ENCODE measurements around the gene MTG1.

DNA sequence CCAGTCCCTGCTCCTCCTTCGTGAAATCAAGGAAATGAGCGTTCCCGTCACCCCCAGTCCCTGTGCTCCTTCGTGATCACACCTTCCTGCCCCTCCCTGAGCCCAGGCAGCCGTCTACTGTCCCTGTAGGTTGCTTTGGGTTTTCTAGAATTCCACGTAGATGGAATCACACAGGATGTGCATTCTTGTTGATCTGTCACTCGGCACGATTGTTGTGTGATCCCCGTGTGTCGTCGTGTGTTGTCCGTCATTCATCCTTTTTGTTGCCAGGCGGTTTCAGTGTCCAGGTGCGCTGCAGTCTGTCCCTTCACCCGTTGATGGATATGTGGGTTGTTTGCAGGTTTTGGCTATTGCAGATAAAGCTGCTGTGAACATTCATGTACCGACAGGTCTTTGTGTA lies 9.4 kb downstream of the MTG1 start:
- TF ChIP-seq EZH2 (IDR thresholded peaks at IDR 0.05; ENCODE audit: low read depth, unreplicated experiment) (no peak), POLR2AphosphoS5 (IDR thresholded peaks at IDR 0.05; ENCODE audit: low read depth) (no peak), CREB1 (CRISPR knock-in tag; IDR thresholded peaks at IDR 0.05; ENCODE audit: low read depth) (no peak)
- TF ChIP-seq, protein P1, sequence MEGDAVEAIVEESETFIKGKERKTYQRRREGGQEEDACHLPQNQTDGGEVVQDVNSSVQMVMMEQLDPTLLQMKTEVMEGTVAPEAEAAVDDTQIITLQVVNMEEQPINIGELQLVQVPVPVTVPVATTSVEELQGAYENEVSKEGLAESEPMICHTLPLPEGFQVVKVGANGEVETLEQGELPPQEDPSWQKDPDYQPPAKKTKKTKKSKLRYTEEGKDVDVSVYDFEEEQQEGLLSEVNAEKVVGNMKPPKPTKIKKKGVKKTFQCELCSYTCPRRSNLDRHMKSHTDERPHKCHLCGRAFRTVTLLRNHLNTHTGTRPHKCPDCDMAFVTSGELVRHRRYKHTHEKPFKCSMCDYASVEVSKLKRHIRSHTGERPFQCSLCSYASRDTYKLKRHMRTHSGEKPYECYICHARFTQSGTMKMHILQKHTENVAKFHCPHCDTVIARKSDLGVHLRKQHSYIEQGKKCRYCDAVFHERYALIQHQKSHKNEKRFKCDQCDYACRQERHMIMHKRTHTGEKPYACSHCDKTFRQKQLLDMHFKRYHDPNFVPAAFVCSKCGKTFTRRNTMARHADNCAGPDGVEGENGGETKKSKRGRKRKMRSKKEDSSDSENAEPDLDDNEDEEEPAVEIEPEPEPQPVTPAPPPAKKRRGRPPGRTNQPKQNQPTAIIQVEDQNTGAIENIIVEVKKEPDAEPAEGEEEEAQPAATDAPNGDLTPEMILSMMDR (conservative IDR thresholded peaks at IDR 0.05; ENCODE audit: low read depth in 2 of 2): no peak
